ENCODE data around the gene MUC6. TPM values are rescaled to one million over a fixed set of nuclear protein-coding genes. Genes with fewer than 3 reads are reported as not detected.

MUC6 gene
- total RNA-seq, 1 donor from 2014 or later, result not detected

DNA sequence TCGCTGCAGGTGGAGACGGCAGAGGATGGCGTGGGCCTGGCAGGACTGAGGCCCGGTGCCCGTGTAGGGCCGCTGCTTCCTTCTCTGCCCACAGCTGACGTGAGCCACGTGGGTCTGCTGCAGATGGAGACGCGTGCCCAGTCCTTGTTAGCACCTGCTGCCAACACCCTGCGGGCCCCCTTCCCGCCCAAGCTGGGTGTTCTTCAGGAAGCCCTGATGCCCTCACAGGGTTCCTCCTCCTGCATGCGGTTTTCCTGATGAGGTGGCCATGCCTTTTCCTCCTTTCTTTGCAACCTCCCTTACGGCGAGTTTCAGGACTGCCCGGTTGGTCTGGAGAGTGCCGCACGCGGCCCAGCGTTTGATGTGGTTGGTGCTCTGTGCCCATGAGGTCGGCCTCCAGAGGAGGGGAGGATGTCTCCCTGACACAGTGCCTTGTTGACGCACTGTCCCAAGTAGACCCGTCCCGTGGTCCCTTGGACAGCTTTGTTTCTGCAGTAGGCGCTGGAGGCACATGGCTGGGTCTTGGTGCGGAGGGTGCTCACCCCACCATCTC lies 66.1 kb downstream of the MUC6 start:
- no peak for DNase-seq (ENCODE audit: extremely low read depth, low read depth, low spot score)

DNA sequence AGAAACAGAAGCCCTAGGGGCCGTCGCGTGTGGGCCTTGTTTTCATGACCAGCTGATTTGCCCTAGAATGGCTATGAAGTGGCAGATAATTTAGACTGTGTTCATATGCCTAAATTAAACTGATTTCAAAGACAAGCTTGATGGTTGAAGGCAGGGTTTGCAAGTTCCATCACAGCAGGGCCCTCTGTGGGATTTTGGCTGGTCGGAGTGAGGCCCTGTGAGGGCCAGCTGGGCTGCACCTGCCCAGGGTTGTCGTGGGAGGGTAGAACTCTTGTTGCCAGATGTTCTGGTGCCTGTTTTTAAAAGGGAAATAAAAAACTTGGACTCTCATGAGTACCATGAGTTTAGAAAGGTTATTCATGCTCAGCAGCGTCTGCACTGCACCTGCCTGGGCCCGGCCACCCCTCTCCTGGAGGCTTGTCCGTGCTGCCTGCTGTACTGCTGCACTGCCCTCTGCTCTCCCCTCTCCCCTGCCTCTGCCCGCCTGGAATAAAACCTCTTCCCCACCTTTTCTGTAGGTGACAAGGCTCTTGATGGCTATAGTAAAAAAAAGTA lies 66.8 kb downstream of the MUC6 start:
- DNase-seq (ENCODE audit: extremely low read depth, low read depth, low spot score), result no peak

DNA sequence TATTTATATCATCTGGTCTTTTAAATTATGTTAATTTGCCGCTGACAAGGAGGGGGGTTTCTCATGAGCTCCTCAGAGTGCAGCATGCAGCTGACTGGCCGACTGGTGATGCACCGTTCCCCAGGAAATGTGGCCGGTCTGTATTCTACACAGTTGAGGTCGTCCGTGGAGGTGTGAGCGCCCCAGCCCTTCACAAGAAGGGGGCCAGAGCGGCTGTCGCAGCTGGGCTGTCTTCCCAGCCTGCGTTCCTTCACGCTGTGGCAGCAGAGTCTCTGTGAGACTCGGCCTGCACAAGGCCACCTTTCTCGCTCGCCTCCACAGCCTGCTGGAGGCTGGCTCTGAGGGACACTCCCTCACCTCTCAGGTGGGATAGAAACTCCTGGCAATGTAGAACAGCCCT lies 67.7 kb downstream of the MUC6 start:
- no peak for DNase-seq (ENCODE audit: extremely low read depth, low read depth, low spot score)

DNA sequence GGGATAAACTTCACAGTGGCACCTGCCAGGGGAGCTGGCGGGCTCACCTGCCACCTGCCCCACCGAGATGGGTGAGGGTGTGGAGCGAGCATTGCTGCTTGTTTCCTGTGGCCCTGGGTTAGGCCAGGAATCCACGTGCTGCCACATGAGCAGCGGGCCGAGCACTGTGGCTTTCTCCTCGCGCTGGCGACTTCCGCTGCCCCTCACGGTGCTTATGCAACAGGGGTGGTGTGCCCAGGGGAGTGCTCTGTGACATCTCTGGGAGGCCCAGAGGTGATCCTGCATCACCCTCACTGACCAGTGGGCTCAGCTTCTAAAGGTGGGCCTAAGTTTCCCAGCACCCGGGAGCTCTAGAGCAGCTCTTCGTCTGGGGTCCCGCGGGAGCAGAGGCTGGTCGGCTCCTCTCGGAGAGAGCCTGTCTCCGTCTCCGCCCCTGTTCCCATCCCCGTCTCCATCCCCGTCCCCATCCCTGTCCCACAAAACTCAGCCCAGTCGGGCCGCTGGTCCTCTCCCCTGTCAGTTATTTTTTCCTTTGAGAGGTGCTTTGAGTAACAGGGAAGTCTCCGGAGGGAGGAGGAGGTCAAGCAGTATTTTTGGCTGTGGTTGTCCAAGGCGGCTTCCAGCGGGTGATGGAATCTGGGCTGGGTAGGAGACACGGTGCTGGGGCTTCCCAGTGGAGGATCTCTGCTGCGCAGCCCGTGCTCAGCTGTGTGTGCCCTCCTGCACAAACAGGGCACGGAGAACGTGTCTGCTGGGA lies 68.3 kb downstream of the MUC6 start:
- no peak for DNase-seq (ENCODE audit: extremely low read depth, low read depth, low spot score)

DNA sequence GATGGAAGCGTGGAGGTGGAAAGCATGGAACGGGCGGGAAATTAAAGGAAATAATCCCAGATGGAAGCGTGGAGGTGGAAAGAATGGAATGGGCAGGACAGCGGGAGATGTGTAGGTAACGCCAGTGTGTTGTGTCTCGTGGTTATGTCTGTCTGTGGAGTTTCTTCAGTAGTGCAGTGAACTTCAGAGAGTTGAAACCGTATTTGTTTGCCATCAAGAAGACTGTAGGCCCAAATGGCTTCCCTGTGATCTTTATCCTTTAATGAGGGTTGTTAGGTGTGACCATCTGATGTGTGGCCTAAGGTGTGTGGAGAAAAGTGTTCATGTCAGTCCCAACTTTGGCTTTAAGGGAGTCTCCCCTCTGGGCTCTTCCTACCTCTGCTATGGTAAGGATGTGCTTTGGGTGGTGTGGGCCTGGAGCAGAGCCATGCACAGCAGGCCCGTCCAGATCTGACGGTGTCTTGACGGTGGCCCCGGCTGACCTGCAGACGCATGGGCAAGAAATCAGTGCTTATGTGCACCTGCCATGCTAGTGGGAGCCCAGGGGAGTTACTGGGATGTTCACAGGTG lies 71.2 kb downstream of the MUC6 start:
- DNase-seq (ENCODE audit: extremely low read depth, low read depth, low spot score), result no peak

DNA sequence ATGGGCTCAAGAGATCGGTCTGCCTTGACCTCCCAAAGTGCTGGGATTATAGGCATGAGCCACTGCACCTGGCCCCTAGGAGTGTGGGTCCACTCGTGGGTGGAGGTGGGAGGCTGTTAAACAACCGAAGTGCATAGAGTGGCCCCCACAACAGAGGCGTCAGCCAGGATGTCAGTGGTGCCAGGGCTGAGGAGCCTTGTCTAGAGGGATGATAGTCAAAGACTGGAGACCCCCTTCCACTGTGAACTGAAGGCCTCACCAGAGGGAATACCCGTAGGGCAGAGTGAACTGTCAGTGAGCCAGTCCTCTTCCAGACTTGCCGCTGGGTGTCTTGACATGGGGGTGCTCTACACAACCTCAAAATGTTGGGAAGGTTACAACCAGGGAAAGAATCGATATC lies 72.7 kb downstream of the MUC6 start:
- no peak for DNase-seq (ENCODE audit: extremely low read depth, low read depth, low spot score)

Other genes starting within 250 kb of the MUC6 start
- 0.58 and 0.78 TPM in 2 replicates for gene CEND1, start 246.6 kb downstream of the MUC6 start, total RNA-seq
- gene SLC25A22, start 238.4 kb downstream of the MUC6 start, total RNA-seq, result 16.1 and 20.9 TPM in 2 replicates
- gene PIDD1, start 231.5 kb downstream of the MUC6 start, total RNA-seq, result 27.4 and 47.9 TPM in 2 replicates
- 621 and 670 TPM in 2 replicates for gene RPLP2, start 226.8 kb downstream of the MUC6 start, total RNA-seq
- 27.4 and 58.0 TPM in 2 replicates for gene PNPLA2, start 217.8 kb downstream of the MUC6 start, total RNA-seq
- gene CRACR2B, start 208.8 kb downstream of the MUC6 start, total RNA-seq, result 13.5 and 19.4 TPM in 2 replicates
- gene CD151, start 203.8 kb downstream of the MUC6 start, total RNA-seq, result 569 and 728 TPM in 2 replicates
- gene POLR2L, start 194.2 kb downstream of the MUC6 start, total RNA-seq, result 125 and 145 TPM in 2 replicates
- gene TSPAN4, start 193.9 kb downstream of the MUC6 start, total RNA-seq, result 121 and 134 TPM in 2 replicates
- 83.5 and 87.7 TPM in 2 replicates for gene CHID1, start 125.9 kb downstream of the MUC6 start, total RNA-seq
- 93.7 and 129 TPM in 2 replicates for gene AP2A2, start 110.8 kb downstream of the MUC6 start, total RNA-seq
- gene MUC2, start 38.2 kb upstream of the MUC6 start, total RNA-seq, result not detected in 2 replicates
- gene MUC5AC, start 121.2 kb upstream of the MUC6 start, total RNA-seq, result not detected in 2 replicates
- gene MUC5B, start 186.3 kb upstream of the MUC6 start, total RNA-seq, result not detected in 2 replicates